OCI-LY1 (cell line): Measurements from ENCODE around the gene BSPRY.

ENCODE experiments used
- CTCF ChIP-seq: fragments of 200-600 bp; sonication (generic), shearing (Covaris generic); IDR thresholded peaks from 2 replicates; pipeline ENCODE4 v1.5.1; 2017; ENCODE audit warnings: mild to moderate bottlenecking, antibody characterized with exemption, low read length, moderate library complexity, mixed read lengths
- EZH2 ChIP-seq: fragments of 200-600 bp; sonication (generic), shearing (Covaris generic); IDR thresholded peaks from 2 replicates; pipeline ENCODE4 v1.8.0; 2017; ENCODE audit warnings: borderline replicate concordance, mixed run types, mild to moderate bottlenecking, antibody characterized with exemption, low read length, moderate library complexity, mixed read lengths

- TF ChIP-seq CTCF (no peak), EZH2 (no peak)
Measured at GRCh38 chr9:113381909-113382411, 32.6 kb downstream of the BSPRY start.
